ENCODE data around the gene ABCC10.

DNA sequence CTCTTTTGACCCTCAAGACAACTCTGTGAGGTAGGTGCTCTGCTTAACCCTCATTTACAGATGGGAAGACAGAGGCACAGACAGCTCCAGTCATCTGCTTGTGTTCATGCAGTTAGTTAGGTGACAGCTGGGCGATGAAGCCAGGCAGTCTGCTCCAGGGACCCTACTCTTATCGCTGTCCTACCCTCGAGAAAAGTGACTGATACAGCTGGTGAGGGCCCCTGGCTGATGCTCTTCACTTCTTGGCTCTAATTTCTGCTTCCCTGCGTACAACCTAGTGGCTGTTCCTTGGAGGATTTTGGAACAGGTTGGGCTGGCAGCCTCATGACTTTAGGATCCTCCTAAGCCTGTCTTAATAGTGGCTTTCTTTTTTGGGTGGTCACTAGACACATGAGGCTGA, 40.9 kb downstream of the ABCC10 start:
- TF ChIP-seq, protein P1, sequence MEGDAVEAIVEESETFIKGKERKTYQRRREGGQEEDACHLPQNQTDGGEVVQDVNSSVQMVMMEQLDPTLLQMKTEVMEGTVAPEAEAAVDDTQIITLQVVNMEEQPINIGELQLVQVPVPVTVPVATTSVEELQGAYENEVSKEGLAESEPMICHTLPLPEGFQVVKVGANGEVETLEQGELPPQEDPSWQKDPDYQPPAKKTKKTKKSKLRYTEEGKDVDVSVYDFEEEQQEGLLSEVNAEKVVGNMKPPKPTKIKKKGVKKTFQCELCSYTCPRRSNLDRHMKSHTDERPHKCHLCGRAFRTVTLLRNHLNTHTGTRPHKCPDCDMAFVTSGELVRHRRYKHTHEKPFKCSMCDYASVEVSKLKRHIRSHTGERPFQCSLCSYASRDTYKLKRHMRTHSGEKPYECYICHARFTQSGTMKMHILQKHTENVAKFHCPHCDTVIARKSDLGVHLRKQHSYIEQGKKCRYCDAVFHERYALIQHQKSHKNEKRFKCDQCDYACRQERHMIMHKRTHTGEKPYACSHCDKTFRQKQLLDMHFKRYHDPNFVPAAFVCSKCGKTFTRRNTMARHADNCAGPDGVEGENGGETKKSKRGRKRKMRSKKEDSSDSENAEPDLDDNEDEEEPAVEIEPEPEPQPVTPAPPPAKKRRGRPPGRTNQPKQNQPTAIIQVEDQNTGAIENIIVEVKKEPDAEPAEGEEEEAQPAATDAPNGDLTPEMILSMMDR (IDR thresholded peaks at IDR 0.05) = no peak
- TF ChIP-seq POLR2A (IDR thresholded peaks at IDR 0.05) = no peak

All from heart left ventricle (tissue), 13 donors.